HG03442 (cell line): ENCODE results near the gene KTN1.
A peak's percentile ranks its signal among the peaks of the same experiment; 100 is the strongest.

ENCODE experiments used
- ATAC-seq: cut with Tn5 transposase; IDR thresholded peaks from one replicate; pipeline ENCODE4 v1.9.1; 2021; ENCODE audit warnings: mild to moderate bottlenecking, moderate library complexity; ENCODE audit not compliant: unreplicated experiment

KTN1 gene

GRCh38 chr14:55574988-55575387, 5.0 kb upstream of the KTN1 start:
- no peak for ATAC-seq

GRCh38 chr14:55577229-55577628, 2.8 kb upstream of the KTN1 start:
- no peak for ATAC-seq

- ATAC-seq: no peak
Measured at GRCh38 chr14:55578511-55578910, 1.5 kb upstream of the KTN1 start.

- ATAC-seq: peak; percentile 41
Measured at GRCh38 chr14:55580470-55581341, 699 bp downstream of the KTN1 start.

- no peak for ATAC-seq
Measured at GRCh38 chr14:55581342-55581771, 1.4 kb downstream of the KTN1 start.

- no peak for ATAC-seq
Measured at GRCh38 chr14:55582746-55583145, 2.7 kb downstream of the KTN1 start.

DNA sequence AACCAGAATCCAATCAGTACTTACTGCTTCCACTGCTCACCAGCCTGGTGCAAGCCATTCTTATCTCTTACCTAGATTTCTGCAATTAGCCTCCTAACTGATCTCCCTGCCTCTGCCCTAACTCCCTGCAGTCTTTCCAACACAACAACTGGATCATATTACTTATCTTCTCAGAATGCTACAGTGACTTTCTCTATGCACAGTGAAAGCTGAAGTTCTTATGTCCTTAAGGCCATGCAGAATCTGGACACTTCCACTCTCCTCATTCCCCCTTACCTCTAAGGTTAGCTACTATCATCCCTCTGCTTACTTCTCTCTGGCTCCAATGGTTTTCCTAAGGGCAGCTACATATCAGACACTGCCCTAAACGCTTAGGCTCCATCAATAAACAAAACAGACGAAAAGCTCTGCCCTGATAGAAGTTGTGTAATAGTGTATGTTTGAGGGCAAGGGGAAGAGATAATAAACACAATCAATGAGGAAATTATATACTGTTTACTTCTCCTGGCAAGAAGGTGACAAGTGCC, 4.0 kb downstream of the KTN1 start:
- ATAC-seq: no peak

DNA sequence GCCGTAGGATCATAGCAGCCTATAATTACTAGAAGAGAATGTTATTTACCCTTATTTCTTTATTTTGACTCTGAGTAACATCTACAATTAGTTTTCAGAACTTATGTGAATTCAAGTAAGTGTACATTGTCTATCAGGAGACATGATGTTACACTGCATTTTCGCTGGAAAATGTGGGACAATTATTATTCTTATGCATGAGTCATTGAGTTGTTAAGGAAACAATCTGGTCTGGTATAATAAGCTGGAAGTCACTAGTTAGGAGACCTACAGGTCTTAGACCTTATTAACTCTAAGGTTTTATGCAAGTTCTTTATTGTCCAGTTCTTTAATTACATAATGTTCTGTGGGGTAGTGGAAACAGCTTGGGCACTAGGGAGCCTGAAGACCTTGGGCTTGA, 5.8 kb downstream of the KTN1 start:
- no peak for ATAC-seq

- ATAC-seq: no peak
Measured at GRCh38 chr14:55586411-55586810, 6.4 kb downstream of the KTN1 start.

GRCh38 chr14:55587847-55588246, 7.8 kb downstream of the KTN1 start:
- ATAC-seq: no peak

DNA sequence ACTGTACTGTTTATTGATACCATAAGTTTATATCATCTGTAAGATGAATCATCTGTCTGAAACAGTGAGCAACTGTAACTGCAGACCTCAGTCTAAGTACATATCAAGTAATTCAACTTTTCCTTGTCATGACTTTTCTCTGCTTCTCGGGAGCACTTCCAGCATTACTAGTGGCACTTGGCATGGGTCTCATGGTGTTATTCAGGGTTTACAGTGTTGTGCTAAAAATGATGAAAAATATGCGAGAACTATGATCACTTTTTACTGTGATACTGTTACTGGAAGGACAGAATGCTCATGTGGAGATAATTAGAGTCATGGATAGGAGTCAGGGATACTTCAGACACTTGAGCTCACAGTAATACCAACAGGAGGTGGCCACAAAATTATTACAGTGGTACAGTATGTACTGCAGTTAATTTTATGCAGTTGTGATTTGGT, 8.3 kb downstream of the KTN1 start:
- no peak for ATAC-seq

DNA sequence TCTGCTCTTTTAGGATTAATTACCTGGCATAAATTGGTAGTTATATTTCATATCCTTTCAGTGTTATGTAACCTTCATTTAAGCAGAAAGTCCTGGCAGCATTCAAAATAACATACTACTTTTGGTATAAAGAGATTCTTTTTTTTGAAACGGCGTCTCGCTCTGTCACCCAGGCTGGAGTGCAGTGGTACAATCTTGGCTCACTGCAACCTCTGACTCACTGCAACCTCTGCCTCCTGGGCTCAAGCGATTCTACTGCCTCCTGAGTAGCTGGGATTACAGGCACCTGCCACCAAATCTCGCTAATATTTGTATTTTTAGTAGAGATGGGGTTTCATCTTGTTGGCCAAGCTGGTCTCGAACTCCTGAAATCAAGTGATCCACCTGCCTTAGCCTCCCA, 9.2 kb downstream of the KTN1 start:
- ATAC-seq: no peak

DNA sequence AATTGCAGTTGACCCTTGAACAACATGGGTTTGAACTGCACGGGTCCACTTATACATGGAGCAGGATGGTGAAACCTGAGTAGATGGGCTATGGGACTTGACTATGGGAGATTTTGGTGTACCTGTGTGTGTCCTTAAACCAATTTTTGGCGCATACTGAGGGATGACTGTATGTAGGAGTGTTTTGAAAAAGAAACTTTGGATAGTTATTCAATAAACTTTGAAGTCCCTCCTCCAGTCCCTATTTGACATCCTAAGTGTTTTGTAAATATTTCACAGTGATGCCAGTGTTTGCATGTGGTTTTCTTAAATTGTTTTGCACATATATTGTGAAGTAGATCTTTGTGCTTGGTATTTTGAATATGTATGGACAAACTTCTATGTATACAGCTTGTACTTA, 12.4 kb downstream of the KTN1 start:
- ATAC-seq: no peak

DNA sequence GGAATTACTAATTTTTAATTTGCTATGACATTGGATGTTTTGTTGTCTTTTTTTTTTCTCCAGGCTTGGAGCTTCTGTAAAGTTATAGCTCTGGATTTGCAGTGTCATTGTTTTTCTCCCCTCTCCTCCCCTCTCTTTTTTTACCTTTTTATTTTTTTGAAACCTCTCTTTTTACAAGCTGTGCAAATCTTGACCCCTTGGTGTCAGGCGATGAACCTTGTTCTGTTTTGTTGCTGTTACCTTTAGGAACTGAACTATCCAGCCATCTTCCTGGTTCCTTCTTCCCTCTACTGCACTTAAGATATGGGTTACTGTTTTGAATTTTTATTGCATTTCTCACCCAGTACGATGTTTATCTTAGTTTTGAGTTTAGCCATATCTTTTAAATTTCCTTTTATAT, 13.7 kb downstream of the KTN1 start:
- ATAC-seq: no peak

- no peak for ATAC-seq
Measured at GRCh38 chr14:55599250-55599879, 19.4 kb downstream of the KTN1 start.

DNA sequence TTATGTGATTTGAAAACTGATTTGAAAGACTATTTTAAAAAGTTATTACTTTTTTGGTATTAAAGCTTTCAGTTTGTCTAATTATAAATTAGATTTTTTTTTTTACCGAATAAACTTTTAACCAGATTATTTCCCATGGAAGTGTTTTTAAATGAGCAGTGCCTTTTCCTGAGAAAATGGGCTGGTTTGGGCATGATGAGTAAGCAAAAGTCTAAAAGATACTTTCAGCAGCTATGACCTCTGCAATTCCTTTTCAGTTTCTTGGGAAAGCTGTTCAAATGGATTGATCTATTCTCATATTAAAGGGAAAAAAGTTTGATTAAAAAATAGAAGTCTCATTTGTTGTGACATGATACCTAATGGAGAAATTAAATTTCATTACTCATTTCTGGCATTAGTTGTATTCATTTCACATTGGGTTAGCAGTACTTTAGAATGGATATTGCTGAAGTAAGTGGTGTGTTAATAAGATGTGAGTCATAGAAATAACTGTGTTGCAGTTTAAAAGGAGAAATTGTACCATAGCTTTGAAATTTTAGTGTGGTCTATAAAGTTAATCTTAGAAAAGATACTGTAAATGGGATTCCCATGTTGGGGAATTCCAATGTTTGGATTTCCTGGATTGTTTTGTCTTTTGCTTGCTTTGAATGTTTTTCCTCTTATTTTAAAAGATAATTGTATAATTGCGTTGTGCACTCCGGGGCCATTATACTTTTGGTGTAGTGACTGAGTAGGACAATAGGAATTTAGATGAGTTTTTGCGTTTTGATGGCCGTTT, 21.0 kb downstream of the KTN1 start:
- no peak for ATAC-seq

DNA sequence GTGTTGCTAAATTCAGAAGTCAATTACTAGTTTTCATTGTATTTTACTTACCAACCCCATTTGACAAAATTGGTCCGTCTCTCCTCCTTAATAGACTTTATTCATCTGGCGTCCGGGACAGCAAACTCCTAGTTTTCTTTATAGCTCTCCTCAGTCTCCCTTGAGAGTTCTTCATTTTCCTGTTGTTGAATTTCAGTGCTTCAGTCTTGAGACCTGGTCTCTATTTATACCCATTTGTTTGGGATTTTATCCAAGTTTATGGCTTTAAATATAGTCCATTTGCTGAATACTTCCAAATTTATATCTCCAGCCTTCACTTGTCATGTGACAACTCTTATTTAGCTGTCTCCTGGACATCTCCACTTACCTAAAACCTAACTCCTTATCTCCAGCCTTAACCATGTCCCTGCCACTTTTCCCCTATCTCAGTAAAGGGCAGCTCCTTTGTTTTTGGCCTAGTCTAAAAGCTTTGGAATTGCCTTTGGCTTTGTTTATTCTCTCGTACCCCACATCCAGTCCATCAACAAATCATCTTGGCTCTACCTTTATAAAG, 23.5 kb downstream of the KTN1 start:
- no peak for ATAC-seq

DNA sequence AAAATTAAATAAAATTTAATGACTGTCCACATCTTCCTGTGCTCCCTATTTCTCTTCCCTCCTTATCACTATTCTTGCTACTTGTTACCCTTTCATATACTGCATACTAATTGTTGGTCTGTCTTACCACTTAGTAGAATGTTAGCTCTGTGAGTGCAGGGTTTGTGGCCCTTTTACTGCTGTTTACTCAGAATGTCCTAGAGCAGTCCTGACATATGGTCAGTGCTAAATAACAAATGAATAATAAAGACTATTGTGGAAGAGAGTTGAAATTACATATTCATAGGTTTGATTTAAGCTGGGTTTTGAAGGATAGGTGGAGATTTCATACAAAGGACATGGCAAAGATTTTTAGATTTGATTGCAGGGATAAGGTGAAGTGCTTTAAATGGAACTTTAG, 24.5 kb downstream of the KTN1 start:
- ATAC-seq: no peak

DNA sequence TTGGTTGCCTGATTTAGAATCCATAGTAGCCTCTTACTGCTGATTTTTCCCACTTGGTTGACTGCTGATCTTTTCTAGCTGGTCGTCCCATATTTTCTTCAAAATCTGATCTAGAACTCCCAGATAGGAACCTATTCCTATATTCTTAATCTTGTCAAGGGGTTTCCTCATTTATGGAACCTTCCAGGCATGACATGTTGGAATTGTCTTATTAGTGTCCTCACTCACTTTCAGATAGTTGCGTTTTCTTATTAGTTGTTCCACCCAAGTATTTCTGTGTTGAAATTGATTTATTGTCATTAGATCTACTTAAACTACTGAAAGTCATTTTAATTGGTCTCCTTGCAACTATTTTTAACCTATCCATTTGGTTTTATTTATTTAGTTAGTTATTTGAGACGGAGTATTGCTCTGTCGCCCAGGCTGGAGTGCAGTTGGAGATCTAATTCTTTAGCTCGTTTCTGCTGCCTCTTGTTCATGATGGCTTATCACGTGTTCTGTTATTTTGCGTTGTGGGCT, 25.0 kb downstream of the KTN1 start:
- ATAC-seq: no peak

- no peak for ATAC-seq
Measured at GRCh38 chr14:55605793-55606192, 25.8 kb downstream of the KTN1 start.

- ATAC-seq: no peak
Measured at GRCh38 chr14:55607386-55607785, 27.4 kb downstream of the KTN1 start.
